Upper lobe of right lung (tissue), 1 donor: ENCODE measurements around the gene MRPL37. TPM values are rescaled to one million over a fixed set of nuclear protein-coding genes. Genes with fewer than 3 reads are reported as not detected.

ENCODE experiments used
- ATAC-seq: fragments of 200-7000 bp; cut with Tn5 transposase; one replicate; pipeline ENCODE4 v1.9.1; 2020; ENCODE audit warnings: mild to moderate bottlenecking, moderate library complexity
- DNase-seq: peaks from one replicate; pipeline ENCODE4 v3.0.0-alpha.2; 2020
- H3K27ac ChIP-seq: fragments of 200-600 bp; one replicate; pipeline ENCODE4 v1.8.0; 2022
- H3K27me3 ChIP-seq: fragments of 200-600 bp; one replicate; pipeline ENCODE4 v1.8.0; 2022; ENCODE audit warnings: mild to moderate bottlenecking
- H3K36me3 ChIP-seq: fragments of 200-600 bp; one replicate; pipeline ENCODE4 v1.8.0; 2022
- H3K4me1 ChIP-seq: fragments of 200-600 bp; one replicate; pipeline ENCODE4 v1.8.0; 2022
- H3K4me3 ChIP-seq: fragments of 200-600 bp; one replicate; pipeline ENCODE4 v1.8.0; 2022; ENCODE audit warnings: mild to moderate bottlenecking
- H3K9me3 ChIP-seq: fragments of 200-600 bp; one replicate; pipeline ENCODE4 v1.8.0; 2022
- intact Hi-C: fragments of 100-400 bp; cut with DNase I; formaldehyde crosslinking; loops from one replicate; pipeline ENCODE4 v1.11.0; 2022
- total RNA-seq: library from RNA; stranded (reverse); fragmentation: NEBNext Ultra II Directional; extraction: Animal tissue kit (Norgen Biotek cat#: 25700); gene quantifications from one replicate; pipeline ENCODE4 v1.2.1, GENCODE V29; 2021
- TF ChIP-seq, protein P1 (sequence below): fragments of 200-600 bp; IDR thresholded peaks from one replicate; pipeline ENCODE4 v1.8.0; 2022; ENCODE audit warnings: antibody characterized with exemption
- donor health status: DM: no; HTN: yes; CAD: no; lungs with severe emphysema.

MRPL37 gene
- total RNA-seq, 1 donor from 2014 or later = 41.9 TPM

DNA sequence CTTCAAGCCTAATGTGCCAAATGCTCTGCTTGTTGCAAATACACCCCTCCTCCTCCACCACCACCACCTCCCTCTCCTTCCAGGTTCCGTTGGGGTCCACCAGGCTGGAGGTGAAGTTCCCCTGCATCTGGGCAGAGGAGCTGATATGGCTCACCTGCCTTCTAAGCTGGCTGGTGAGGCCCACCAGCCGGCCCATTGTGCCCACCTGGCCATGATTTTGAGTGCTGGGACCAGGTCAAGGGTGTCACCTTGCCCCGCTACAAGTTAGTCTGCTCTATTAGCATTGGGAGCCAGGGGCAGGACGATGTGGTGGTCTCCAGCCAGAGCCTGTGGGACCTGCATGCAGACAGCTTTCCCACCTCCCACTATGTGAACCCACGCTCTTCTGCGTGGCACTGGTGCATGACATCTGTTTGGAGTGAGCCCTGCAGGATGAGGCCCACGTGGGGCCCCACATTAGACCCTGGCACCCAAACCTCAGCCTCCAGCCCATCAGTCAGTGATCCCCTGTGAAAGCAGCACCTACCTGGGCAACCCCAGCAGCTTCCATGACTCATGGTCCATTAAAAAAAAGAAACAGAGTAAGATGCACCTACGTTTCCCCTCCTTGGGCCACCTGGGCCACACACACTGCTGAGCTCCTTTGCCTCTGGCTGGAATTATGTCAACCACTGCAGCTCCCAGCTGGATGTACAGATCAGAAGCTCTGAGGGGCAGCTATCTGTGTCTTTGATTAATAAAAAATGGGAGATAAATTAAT, 31.6 kb upstream of the MRPL37 start:
- no peak for DNase-seq
- no peak for ATAC-seq
- no peak overlapping the region for H3K4me3 ChIP-seq
- no peak overlapping the region for H3K27ac ChIP-seq
- no peaks in the 10 kb centered on the region for H3K27me3 ChIP-seq
- TF ChIP-seq, protein P1, sequence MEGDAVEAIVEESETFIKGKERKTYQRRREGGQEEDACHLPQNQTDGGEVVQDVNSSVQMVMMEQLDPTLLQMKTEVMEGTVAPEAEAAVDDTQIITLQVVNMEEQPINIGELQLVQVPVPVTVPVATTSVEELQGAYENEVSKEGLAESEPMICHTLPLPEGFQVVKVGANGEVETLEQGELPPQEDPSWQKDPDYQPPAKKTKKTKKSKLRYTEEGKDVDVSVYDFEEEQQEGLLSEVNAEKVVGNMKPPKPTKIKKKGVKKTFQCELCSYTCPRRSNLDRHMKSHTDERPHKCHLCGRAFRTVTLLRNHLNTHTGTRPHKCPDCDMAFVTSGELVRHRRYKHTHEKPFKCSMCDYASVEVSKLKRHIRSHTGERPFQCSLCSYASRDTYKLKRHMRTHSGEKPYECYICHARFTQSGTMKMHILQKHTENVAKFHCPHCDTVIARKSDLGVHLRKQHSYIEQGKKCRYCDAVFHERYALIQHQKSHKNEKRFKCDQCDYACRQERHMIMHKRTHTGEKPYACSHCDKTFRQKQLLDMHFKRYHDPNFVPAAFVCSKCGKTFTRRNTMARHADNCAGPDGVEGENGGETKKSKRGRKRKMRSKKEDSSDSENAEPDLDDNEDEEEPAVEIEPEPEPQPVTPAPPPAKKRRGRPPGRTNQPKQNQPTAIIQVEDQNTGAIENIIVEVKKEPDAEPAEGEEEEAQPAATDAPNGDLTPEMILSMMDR = no peak
- H3K36me3 ChIP-seq = no peaks in the 10 kb centered on the region
- intact Hi-C loops = no loop called here
- H3K4me1 ChIP-seq = no peaks in the 10 kb centered on the region
- H3K9me3 ChIP-seq = no peaks in the 10 kb centered on the region

DNA sequence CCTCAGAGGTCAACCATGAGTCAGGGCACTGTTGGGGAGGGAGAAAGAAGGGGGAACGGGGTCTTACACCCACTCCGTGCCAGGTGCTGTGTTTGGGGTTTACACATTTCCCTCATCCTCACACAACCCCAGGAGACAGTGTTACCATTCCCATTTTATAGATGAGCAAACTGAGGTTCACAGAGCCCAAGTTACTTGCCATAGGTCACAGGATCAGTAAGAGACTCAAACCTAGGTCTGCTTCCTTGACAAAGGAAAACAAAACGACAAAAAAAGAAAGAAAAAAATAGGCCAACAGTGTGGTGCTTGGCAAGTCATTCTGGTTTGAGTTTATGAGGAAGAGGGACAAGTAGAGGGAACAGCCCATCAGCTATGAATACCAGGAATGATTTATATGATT, 30.9 kb upstream of the MRPL37 start:
- H3K9me3 ChIP-seq = no peaks in the 10 kb centered on the region
- H3K36me3 ChIP-seq = no peaks in the 10 kb centered on the region
- no peaks in the 10 kb centered on the region for H3K4me1 ChIP-seq
- H3K27me3 ChIP-seq = no peaks in the 10 kb centered on the region
- TF ChIP-seq, protein P1 = no peak
- intact Hi-C loops = no loop called here
- ATAC-seq = no peak
- DNase-seq = no peak
- H3K27ac ChIP-seq = no peak overlapping the region
- H3K4me3 ChIP-seq = no peak overlapping the region

DNA sequence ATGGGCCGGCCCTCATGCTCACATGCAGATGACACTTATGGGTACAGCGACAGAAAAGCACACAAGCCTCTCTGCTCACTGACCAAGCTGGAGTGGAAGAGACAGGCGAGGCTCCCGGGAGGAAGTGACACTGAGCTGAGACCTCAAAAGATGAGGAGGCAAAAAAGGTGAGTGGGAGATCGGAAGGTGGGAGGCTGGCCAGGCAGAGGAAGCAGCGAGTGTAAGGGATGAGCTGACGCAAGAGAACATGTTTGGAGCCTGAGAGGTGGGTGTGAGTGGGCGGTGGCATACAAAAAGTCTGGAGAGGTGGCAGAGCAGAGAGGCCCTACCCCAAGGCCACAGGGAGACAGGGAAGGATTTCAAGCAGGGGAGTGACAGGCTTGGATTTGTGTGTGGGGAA, 29.0 kb upstream of the MRPL37 start:
- Histone ChIP-seq H3K9me3 (no peaks in the 10 kb centered on the region), H3K27ac (no peak overlapping the region), H3K36me3 (no peaks in the 10 kb centered on the region), H3K4me3 (no peak overlapping the region), H3K4me1 (no peaks in the 10 kb centered on the region), H3K27me3 (no peaks in the 10 kb centered on the region)
- intact Hi-C loops = no loop called here
- TF ChIP-seq, protein P1 = no peak
- ATAC-seq = no peak
- DNase-seq = no peak

DNA sequence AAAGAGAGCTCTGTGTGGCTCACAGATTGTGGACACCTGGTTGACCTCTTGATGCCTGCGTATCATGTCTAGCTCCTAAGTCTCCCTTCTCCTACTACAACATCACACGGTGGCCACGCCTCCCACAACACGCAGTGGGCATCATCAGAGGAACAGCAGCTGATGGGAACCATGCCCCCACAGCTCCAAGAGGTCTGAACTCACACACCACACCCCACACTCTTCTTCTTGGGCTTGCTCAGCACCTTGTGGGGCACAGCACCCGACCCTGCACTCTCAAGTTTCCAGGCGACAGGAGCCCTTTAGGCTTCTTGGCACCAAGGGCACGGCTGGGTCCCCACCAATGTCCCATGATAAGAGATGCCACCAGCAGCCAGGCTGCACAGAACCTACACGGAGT, 28.4 kb upstream of the MRPL37 start:
- intact Hi-C loops = no loop called here

DNA sequence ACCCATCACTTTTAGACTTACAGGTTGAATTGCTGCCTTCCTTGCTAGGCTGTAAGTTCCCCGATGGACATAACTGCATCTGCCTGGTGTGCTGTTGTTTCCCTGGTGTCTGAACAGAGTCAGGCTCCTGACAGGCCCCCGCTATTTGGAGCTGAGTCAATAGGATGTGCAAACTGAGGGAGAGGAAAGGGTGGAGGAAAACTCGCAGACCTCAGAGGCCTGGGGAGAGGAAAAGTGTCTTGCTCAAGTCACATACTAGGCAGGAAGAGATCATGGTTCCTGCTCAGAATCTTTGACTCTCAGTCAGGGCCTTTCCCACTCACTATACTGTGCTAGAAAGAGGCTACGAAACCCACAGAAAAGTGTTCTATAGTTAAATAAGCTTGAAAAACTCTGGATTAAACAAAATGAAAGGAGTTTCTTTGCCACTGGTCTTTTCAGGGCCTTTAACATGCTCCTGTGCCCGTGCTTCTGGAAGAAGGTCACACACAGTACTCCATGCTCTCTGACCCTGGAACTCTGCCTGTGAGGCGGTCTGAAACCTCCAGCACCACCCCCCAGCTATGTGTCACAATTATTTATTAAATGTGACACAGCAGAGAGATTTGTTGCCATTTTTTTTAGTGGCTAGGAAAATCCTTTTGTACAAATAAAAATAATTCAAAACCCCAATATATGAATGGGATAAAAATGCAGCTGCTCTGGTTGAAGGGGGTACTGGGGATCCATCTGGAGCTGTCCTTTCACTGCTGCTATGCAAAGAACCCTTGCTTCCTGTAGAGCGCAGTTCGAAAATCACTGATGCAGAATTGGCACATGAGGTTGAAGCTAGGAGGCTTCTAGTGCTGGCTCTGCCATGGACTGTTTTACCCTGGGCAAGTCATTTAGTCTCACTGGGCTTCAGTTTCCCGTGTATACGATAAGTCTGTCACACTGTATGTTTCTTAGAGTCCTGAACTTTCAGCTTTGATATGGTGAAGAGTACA, 27.1 kb upstream of the MRPL37 start:
- no peak for ATAC-seq
- DNase-seq = no peak
- no peaks in the 10 kb centered on the region for H3K36me3 ChIP-seq
- no peaks in the 10 kb centered on the region for H3K9me3 ChIP-seq
- H3K4me3 ChIP-seq = no peak overlapping the region
- intact Hi-C loops = no loop called here
- TF ChIP-seq, protein P1 = no peak
- H3K27ac ChIP-seq = peak overlapping the region; percentile 42
- H3K27me3 ChIP-seq = no peaks in the 10 kb centered on the region
- no peaks in the 10 kb centered on the region for H3K4me1 ChIP-seq

More for the DNA sequence above, 28.4 kb upstream of the MRPL37 start:
- Histone ChIP-seq H3K36me3 (no peaks in the 10 kb centered on the region), H3K27me3 (no peaks in the 10 kb centered on the region), H3K4me3 (no peak overlapping the region), H3K9me3 (no peaks in the 10 kb centered on the region), H3K27ac (no peak overlapping the region), H3K4me1 (no peaks in the 10 kb centered on the region)
- no peak for DNase-seq
- no peak for ATAC-seq
- TF ChIP-seq, protein P1 = no peak
